MM.1S (cell line): ENCODE measurements around the gene STOX2.
"Not testable (repeated sequence)": the region's sequence is repeated elsewhere in the genome, so short reads cannot be mapped to it uniquely, and the experiment has no call there.

Experiments used
- DNase-seq: peaks from one replicate; pipeline ENCODE4 v3.0.0-alpha.2; 2015
- H2AFZ ChIP-seq: fragments of 300-600 bp; sonication (generic); 2 replicates; pipeline ENCODE4 v1.6.0; 2016; ENCODE audit warnings: antibody characterized with exemption, low read length
- H3F3A ChIP-seq: fragments of 300-600 bp; sonication (generic); 2 replicates; pipeline ENCODE4 v1.6.1; 2016; ENCODE audit warnings: mild to moderate bottlenecking, antibody characterized with exemption, low read length, moderate library complexity, mixed read lengths; ENCODE audit not compliant: insufficient read depth
- H3K27ac ChIP-seq: fragments of 300-600 bp; sonication (generic); 2 replicates; pipeline ENCODE4 v1.5.1; 2016; ENCODE audit warnings: mild to moderate bottlenecking, low read length
- H3K27me3 ChIP-seq: fragments of 300-600 bp; sonication (generic); replicated peaks from 2 replicates; pipeline ENCODE4 v1.6.0; 2016; ENCODE audit warnings: low read length; ENCODE audit not compliant: insufficient read depth
- H3K36me3 ChIP-seq: fragments of 300-600 bp; sonication (generic); replicated peaks from 2 replicates; pipeline ENCODE4 v1.6.1; 2016; ENCODE audit warnings: mild to moderate bottlenecking, low read length, mixed read lengths; ENCODE audit not compliant: insufficient read depth
- H3K4me1 ChIP-seq: fragments of 300-600 bp; sonication (generic); 2 replicates; pipeline ENCODE4 v1.6.1; 2016; ENCODE audit warnings: low read length, mixed read lengths
- H3K4me2 ChIP-seq: fragments of 300-600 bp; sonication (generic); 2 replicates; pipeline ENCODE4 v1.6.0; 2016; ENCODE audit warnings: low read depth, low read length
- H3K4me3 ChIP-seq: fragments of 300-600 bp; sonication (generic); 2 replicates; pipeline ENCODE4 v1.5.1; 2016; ENCODE audit warnings: low read length, mixed read lengths
- H3K79me2 ChIP-seq: fragments of 300-600 bp; sonication (generic); 2 replicates; pipeline ENCODE4 v1.6.1; 2016; ENCODE audit warnings: mixed run types, low read length, mixed read lengths
- H3K9ac ChIP-seq: fragments of 300-600 bp; sonication (generic); 2 replicates; pipeline ENCODE4 v1.6.1; 2016; ENCODE audit warnings: low read length, mixed read lengths
- H3K9me2 ChIP-seq: fragments of 300-600 bp; sonication (generic); replicated peaks from 2 replicates; pipeline ENCODE4 v1.6.1; 2016; ENCODE audit warnings: mild to moderate bottlenecking, low read length, mixed read lengths; ENCODE audit not compliant: insufficient read depth
- H3K9me3 ChIP-seq: fragments of 300-600 bp; sonication (generic); replicated peaks from 2 replicates; pipeline ENCODE4 v1.6.1; 2016; ENCODE audit warnings: mild to moderate bottlenecking, low read length, mixed read lengths; ENCODE audit not compliant: insufficient read depth
- H4K20me1 ChIP-seq: fragments of 300-600 bp; sonication (generic); 2 replicates; pipeline ENCODE4 v1.6.1; 2016; ENCODE audit warnings: mild to moderate bottlenecking, low read length, moderate library complexity, mixed read lengths; ENCODE audit not compliant: insufficient read depth
- EZH2 ChIP-seq: fragments of 300-600 bp; sonication (generic); optimal IDR thresholded peaks from 2 replicates; pipeline ENCODE3; 2017; ENCODE audit warnings: low read depth, mild to moderate bottlenecking, antibody characterized with exemption, low read length, mixed read lengths
- EZH2phosphoT487 ChIP-seq: fragments of 300-600 bp; sonication (generic); IDR thresholded peaks from 2 replicates; pipeline ENCODE4 v1.6.1; 2018; ENCODE audit warnings: antibody characterized with exemption, low read length
- TF ChIP-seq, protein P1 (sequence below): fragments of 300-600 bp; sonication (generic); IDR thresholded peaks from 2 replicates; pipeline ENCODE4 v1.5.1; 2016; ENCODE audit warnings: antibody characterized with exemption, low read length, mixed read lengths

The STOX2 gene

DNA sequence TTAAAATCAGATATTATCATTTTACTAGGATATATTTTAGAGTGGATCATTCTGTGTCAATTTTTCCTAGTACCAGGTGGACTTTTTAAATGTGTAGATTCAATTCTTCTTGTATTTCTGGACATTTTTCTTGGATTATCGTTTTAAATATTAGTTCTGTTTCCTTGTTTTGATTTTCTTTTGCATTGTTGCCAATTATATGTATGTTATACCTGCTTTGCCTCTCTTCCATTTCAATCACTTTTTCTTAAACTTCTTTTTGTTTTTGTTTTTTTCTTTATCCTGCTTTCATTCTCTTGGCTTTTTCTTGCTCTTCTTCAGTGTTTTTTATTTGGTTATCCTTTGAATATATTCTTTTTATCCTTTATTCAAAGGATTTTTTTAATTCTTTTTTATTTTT, 141.0 kb downstream of the STOX2 start:
- Histone ChIP-seq H3K9me2 (no peaks in the 10 kb centered on the region), H3K36me3 (no peaks in the 10 kb centered on the region), H3K27ac (no peak overlapping the region), H4K20me1 (no peaks in the 10 kb centered on the region), H3K9ac (no peak overlapping the region), H3K27me3 (no peaks in the 10 kb centered on the region), H3K4me2 (no peak overlapping the region), H2AFZ (no peak overlapping the region), H3K4me1 (no peaks in the 10 kb centered on the region), H3K9me3 (no peaks in the 10 kb centered on the region), H3K79me2 (no peaks in the 10 kb centered on the region), H3K4me3 (no peak overlapping the region), H3F3A (no peaks in the 10 kb centered on the region)
- DNase-seq, result no peak
- TF ChIP-seq, protein P1, sequence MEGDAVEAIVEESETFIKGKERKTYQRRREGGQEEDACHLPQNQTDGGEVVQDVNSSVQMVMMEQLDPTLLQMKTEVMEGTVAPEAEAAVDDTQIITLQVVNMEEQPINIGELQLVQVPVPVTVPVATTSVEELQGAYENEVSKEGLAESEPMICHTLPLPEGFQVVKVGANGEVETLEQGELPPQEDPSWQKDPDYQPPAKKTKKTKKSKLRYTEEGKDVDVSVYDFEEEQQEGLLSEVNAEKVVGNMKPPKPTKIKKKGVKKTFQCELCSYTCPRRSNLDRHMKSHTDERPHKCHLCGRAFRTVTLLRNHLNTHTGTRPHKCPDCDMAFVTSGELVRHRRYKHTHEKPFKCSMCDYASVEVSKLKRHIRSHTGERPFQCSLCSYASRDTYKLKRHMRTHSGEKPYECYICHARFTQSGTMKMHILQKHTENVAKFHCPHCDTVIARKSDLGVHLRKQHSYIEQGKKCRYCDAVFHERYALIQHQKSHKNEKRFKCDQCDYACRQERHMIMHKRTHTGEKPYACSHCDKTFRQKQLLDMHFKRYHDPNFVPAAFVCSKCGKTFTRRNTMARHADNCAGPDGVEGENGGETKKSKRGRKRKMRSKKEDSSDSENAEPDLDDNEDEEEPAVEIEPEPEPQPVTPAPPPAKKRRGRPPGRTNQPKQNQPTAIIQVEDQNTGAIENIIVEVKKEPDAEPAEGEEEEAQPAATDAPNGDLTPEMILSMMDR, result no peak
- TF ChIP-seq EZH2phosphoT487 (no peak), EZH2 (no peak)

GRCh38 chr4:184051262-184051661, 146.2 kb downstream of the STOX2 start:
- not testable (repeated sequence) for H3K4me2 ChIP-seq, H2AFZ ChIP-seq, H4K20me1 ChIP-seq, H3K9ac ChIP-seq, H3K27me3 ChIP-seq, H3K9me3 ChIP-seq, H3K36me3 ChIP-seq, H3F3A ChIP-seq, DNase-seq, H3K9me2 ChIP-seq, H3K4me1 ChIP-seq, H3K27ac ChIP-seq, H3K79me2 ChIP-seq, H3K4me3 ChIP-seq

DNA sequence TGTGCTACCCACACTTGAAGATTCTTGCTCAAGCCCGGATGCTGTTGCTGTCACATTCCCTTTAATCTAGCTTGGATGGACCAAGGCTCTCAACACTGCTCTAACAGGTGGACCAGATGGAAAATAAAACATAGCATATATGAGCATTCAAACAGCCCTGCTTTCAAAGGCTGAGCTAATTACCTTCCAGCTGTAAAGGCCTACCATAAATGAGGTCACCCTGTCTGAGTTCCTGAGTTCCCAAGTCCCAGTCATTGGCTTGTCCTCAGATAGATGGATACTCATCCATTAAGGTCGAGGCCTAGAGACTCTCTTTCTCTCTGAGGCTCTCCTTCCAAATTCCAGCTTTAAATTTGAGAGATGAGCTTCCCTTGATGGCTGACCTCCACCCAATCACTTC, 147.5 kb downstream of the STOX2 start:
- no peaks in the 10 kb centered on the region for H4K20me1 ChIP-seq
- H3K79me2 ChIP-seq, result no peaks in the 10 kb centered on the region
- DNase-seq, result no peak
- no peaks in the 10 kb centered on the region for H3K4me1 ChIP-seq
- no peak for TF ChIP-seq EZH2
- TF ChIP-seq, protein P1, result no peak
- no peak for TF ChIP-seq EZH2phosphoT487
- no peaks in the 10 kb centered on the region for H3K9me2 ChIP-seq
- no peak overlapping the region for H3K27ac ChIP-seq
- no peak overlapping the region for H3K9ac ChIP-seq
- no peaks in the 10 kb centered on the region for H3F3A ChIP-seq
- no peak overlapping the region for H3K4me3 ChIP-seq
- no peaks in the 10 kb centered on the region for H3K27me3 ChIP-seq
- no peaks in the 10 kb centered on the region for H3K36me3 ChIP-seq
- H3K4me2 ChIP-seq, result no peak overlapping the region
- H3K9me3 ChIP-seq, result no peaks in the 10 kb centered on the region
- H2AFZ ChIP-seq, result no peak overlapping the region

GRCh38 chr4:184053434-184053833, 148.3 kb downstream of the STOX2 start:
- no peaks in the 10 kb centered on the region for H4K20me1 ChIP-seq
- no peaks in the 10 kb centered on the region for H3K27me3 ChIP-seq
- TF ChIP-seq EZH2, result no peak

More at GRCh38 chr4:184053434-184053833, 148.3 kb downstream of the STOX2 start:
- H3K9me2 ChIP-seq, result no peaks in the 10 kb centered on the region
- H3K27ac ChIP-seq, result no peak overlapping the region
- no peak overlapping the region for H3K4me3 ChIP-seq
- no peaks in the 10 kb centered on the region for H3F3A ChIP-seq
- H3K36me3 ChIP-seq, result no peaks in the 10 kb centered on the region
- H3K9me3 ChIP-seq, result no peaks in the 10 kb centered on the region
- H3K79me2 ChIP-seq, result no peaks in the 10 kb centered on the region
- H2AFZ ChIP-seq, result no peak overlapping the region
- H3K4me1 ChIP-seq, result no peaks in the 10 kb centered on the region
- no peak for DNase-seq
- H3K4me2 ChIP-seq, result no peak overlapping the region
- H3K9ac ChIP-seq, result no peak overlapping the region
